Measurements from ENCODE around the gene TRPC4AP. TPM values are rescaled to one million over a fixed set of nuclear protein-coding genes. Genes with fewer than 3 reads are reported as not detected.

Gene TRPC4AP
- total and polyA plus RNA-seq, 2 of the 8 experiments (the other 6 are each of a cell fraction or from before 2014, with no cell fraction given) = 73.1 to 74.8 TPM

DNA sequence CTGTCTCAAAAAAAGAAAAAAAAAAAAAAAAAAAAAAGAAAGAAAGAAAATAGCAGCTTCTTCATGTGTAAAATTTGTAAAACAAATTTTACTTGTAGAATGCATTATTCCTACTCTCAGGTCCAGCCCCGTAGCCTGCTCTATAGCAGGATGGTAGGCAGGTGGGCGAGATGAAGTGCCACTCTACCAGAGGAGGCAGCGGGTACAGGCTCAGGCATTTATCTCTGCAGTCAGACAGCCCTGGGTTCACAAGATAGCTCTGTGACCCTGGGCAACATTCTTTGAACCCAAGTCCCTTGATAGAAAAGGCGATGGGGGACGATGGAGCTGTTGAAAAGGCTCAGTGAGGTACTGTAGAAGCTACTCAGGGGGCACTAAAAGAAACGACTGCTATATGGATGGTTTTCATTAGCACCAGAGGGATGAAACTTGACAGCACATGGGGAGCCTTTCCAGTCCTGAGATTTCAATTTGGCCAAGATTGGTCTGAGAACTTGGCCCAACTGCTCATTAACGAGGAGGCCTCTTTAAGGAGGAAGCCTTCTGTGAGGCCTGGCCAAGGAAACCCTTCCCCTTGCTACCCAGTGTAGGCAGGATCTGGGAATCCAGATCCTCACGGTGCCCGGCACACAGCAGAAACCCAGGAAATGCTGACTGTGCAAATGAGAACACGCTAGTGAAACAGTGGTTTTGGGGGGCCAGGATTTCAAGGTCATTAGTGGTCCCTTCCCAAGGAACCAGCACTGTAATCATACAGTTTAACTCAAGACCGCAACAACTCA lies 73.8 kb downstream of the TRPC4AP start:
- no peak overlapping the region for H3K4me3 ChIP-seq (ENCODE audit: extremely low read depth in 1 of 4, insufficient read depth in 2 of 4, low read depth in 3 of 4, low read length in 4 of 4)
- no peak overlapping the region for H2BK120ac ChIP-seq (replicated peaks; ENCODE audit: low read depth, low read length)
- CTCF ChIA-PET (ENCODE audit: partially characterized antibody) = no interaction called here
- no peak overlapping the region for H3K4me2 ChIP-seq (ENCODE audit: insufficient read depth in 1 of 2, low read depth in 2 of 2, low read length in 2 of 2)
- POLR2A ChIA-PET (ENCODE audit: partially characterized antibody) = interaction anchor here (1.8 kb wide), 1 partner anchor 20 kb away, joined by 4 read pairs; no protein-coding TSS in a partner anchor
- H4K8ac ChIP-seq (ENCODE audit: extremely low read depth, insufficient read depth, low read length) = no peak overlapping the region; the same call in 1 of the 2 replicates
- H2BK5ac ChIP-seq (ENCODE audit: low read depth, low read length) = no peak overlapping the region
- H3K79me2 ChIP-seq (ENCODE audit: control insufficient read depth in 1 of 2, insufficient read depth in 2 of 2, low read length in 2 of 2) = no peaks in the 10 kb centered on the region
- no peak overlapping the region for H2BK15ac ChIP-seq (ENCODE audit: low read length)
- no peaks in the 10 kb centered on the region for H3K27me3 ChIP-seq (replicated peaks in 1 of 4; ENCODE audit: control insufficient read depth in 3 of 4, extremely low read depth in 1 of 4, insufficient read depth in 3 of 4, low read length in 3 of 4)
- no peak overlapping the region for H4K91ac ChIP-seq (replicated peaks; ENCODE audit: insufficient read length, low read length)
- H2BK20ac ChIP-seq (ENCODE audit: low read length) = no peak overlapping the region
- no peak overlapping the region for H2AK5ac ChIP-seq (ENCODE audit: low read depth, low read length)
- H3K18ac ChIP-seq (ENCODE audit: extremely low read depth, low read length) = no peak overlapping the region
- no peak overlapping the region for H2BK12ac ChIP-seq (ENCODE audit: low read depth, low read length)
- no peaks in the 10 kb centered on the region; the same call in 1 of the 2 replicates for H3K79me1 ChIP-seq (ENCODE audit: low read depth, low read length)
- no peaks in the 10 kb centered on the region for H3K23me2 ChIP-seq (ENCODE audit: low read depth, low read length)
- H3K4ac ChIP-seq (replicated peaks; ENCODE audit: insufficient read length, low read depth, low read length) = no peak overlapping the region
- no peaks in the 10 kb centered on the region for H3K4me1 ChIP-seq (replicated peaks in 1 of 4; ENCODE audit: control insufficient read depth in 3 of 4, insufficient read depth in 4 of 4, low read length in 3 of 4)
- H3K23ac ChIP-seq (ENCODE audit: insufficient read length) = no peak overlapping the region
- no peak overlapping the region for H3K27ac ChIP-seq (ENCODE audit: low read depth, low read length)
- peaks cover 2 to 17% of the 10 kb centered on the region in 2 experiments for H4K20me1 ChIP-seq (replicated peaks in 1 of 2; ENCODE audit: control insufficient read depth in 1 of 2, insufficient read depth in 2 of 2, low read length in 2 of 2)
- no peak overlapping the region for H4K5ac ChIP-seq (ENCODE audit: insufficient read length, low read depth, low read length)
- no peak overlapping the region for H3K14ac ChIP-seq (ENCODE audit: insufficient read length)
- H2AFZ ChIP-seq (ENCODE audit: low read length) = no peak overlapping the region
- no peak overlapping the region for H3K56ac ChIP-seq (replicated peaks; ENCODE audit: insufficient read length, low read depth, low read length)
- 90% methylated on average over 11 of the region's 11 CpGs; no CpG with 5 or more reads in 1 of the 2 experiments for WGBS, 2 experiments (ENCODE audit: extremely low coverage in 1 of 2, insufficient coverage in 1 of 2, insufficient read length in 1 of 2, insufficient replicate concordance in 2 of 2, low coverage in 1 of 2, low lambda C conversion rate in 2 of 2, missing lambda C conversion rate in 1 of 2)
- H3K36me3 ChIP-seq (ENCODE audit: control insufficient read depth in 2 of 4, insufficient read depth in 4 of 4, low read length in 3 of 4) = peaks cover 7 to 60% (median 17%) of the 10 kb centered on the region in 4 experiments; a peak in 6 of 8 replicates
- H3K9me3 ChIP-seq (ENCODE audit: insufficient read depth in 2 of 2, low read depth in 1 of 2, low read length in 1 of 2) = no peaks in the 10 kb centered on the region
- FAIRE-seq (no peak), DNase-seq (ENCODE audit: low read depth in 1 of 2, low spot score in 2 of 2) (no peak)
- peak; percentile 62 for TF ChIP-seq MAFK (IDR thresholded peaks at IDR 0.05; ENCODE audit: low read depth, low read length)
- TF ChIP-seq, protein P1, sequence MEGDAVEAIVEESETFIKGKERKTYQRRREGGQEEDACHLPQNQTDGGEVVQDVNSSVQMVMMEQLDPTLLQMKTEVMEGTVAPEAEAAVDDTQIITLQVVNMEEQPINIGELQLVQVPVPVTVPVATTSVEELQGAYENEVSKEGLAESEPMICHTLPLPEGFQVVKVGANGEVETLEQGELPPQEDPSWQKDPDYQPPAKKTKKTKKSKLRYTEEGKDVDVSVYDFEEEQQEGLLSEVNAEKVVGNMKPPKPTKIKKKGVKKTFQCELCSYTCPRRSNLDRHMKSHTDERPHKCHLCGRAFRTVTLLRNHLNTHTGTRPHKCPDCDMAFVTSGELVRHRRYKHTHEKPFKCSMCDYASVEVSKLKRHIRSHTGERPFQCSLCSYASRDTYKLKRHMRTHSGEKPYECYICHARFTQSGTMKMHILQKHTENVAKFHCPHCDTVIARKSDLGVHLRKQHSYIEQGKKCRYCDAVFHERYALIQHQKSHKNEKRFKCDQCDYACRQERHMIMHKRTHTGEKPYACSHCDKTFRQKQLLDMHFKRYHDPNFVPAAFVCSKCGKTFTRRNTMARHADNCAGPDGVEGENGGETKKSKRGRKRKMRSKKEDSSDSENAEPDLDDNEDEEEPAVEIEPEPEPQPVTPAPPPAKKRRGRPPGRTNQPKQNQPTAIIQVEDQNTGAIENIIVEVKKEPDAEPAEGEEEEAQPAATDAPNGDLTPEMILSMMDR (IDR thresholded peaks at IDR 0.05; ENCODE audit: control extremely low read depth in 1 of 3, insufficient read depth in 1 of 3, low read depth in 1 of 3, low read length in 3 of 3) = no peak
- no peak overlapping the region for H3K9ac ChIP-seq (replicated peaks in 1 of 4; ENCODE audit: extremely low read depth in 1 of 4, low read depth in 3 of 4, low read length in 3 of 4)

All from H1 (cell line).